GM12801 (cell line): ENCODE measurements around the gene ATOX1.

ENCODE experiments used
- CTCF ChIP-seq: IDR thresholded peaks from one replicate; pipeline ENCODE4 v1.5.1; 2011; ENCODE audit warnings: control low read depth; ENCODE audit not compliant: insufficient read length; ENCODE audit errors: extremely low read depth

The ATOX1 gene, protein sequence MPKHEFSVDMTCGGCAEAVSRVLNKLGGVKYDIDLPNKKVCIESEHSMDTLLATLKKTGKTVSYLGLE

GRCh38 chr5:151758430-151759241 lies at the start of gene ATOX1:
ATOX1 (minus strand) TSS chr5:151758631; CDS start chr5:151758551, 80 bp downstream.
- no peak for TF ChIP-seq CTCF

- no peak for TF ChIP-seq CTCF
Measured at GRCh38 chr5:151805414-151806223, 47.2 kb upstream of the ATOX1 start.

- TF ChIP-seq CTCF: no peak
Measured at GRCh38 chr5:151800532-151800931, 42.1 kb upstream of the ATOX1 start.

GRCh38 chr5:151799407-151799806 lies 41.0 kb upstream of the ATOX1 start:
- no peak for TF ChIP-seq CTCF

DNA sequence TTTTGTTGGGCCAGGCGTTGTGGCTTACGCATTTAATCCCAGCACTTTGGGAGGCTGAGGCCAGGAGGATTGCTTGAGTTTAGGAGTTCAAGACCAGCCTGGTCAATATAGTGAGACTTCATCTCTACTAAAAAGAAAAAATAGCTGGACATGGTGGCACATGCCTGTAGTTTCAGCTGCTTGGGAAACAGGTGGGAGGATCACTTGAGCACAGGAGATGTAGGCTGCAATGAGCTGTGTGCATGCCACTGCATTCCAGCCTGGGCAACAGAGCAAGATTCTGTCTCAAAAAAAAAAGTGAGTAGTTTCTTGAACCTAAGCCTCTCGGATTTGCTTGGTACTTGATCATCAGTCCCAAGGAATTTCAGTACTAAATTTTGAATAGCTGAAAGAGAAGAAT lies 40.2 kb upstream of the ATOX1 start:
- TF ChIP-seq CTCF: no peak

- no peak for TF ChIP-seq CTCF
Measured at GRCh38 chr5:151795426-151795825, 37.0 kb upstream of the ATOX1 start.

- TF ChIP-seq CTCF: no peak
Measured at GRCh38 chr5:151793358-151793757, 34.9 kb upstream of the ATOX1 start.
